ENCODE data around the gene SH2B3.

Gene SH2B3

GRCh38 chr12:111408686-111409402 is 3.1 kb downstream of the SH2B3 start:
- DNase-seq (ENCODE audit: extremely low read depth in 1 of 2, low read depth in 1 of 2): no peak

GRCh38 chr12:111409403-111409779 is 3.7 kb downstream of the SH2B3 start:
- no peak for DNase-seq (ENCODE audit: extremely low read depth in 1 of 2, low read depth in 1 of 2)

GRCh38 chr12:111409780-111410430 is 4.2 kb downstream of the SH2B3 start:
- no peak for DNase-seq (ENCODE audit: extremely low read depth in 1 of 2, low read depth in 1 of 2)

GRCh38 chr12:111410431-111411184 is 4.9 kb downstream of the SH2B3 start:
- no peak for DNase-seq (ENCODE audit: extremely low read depth in 1 of 2, low read depth in 1 of 2)

- no peak for DNase-seq (ENCODE audit: extremely low read depth in 1 of 2, low read depth in 1 of 2)
These were observed 5.6 kb downstream of the SH2B3 start for GRCh38 chr12:111411185-111411764.

GRCh38 chr12:111412007-111412829 is 6.5 kb downstream of the SH2B3 start:
- no peak for DNase-seq (ENCODE audit: extremely low read depth in 1 of 2, low read depth in 1 of 2)

- no peak for DNase-seq (ENCODE audit: extremely low read depth in 1 of 2, low read depth in 1 of 2)
These were observed 7.2 kb downstream of the SH2B3 start for GRCh38 chr12:111412830-111413441.

- no peak for DNase-seq (ENCODE audit: extremely low read depth in 1 of 2, low read depth in 1 of 2)
These were observed 7.8 kb downstream of the SH2B3 start for GRCh38 chr12:111413442-111414086.

- DNase-seq (ENCODE audit: extremely low read depth in 1 of 2, low read depth in 1 of 2): no peak
These were observed 9.1 kb downstream of the SH2B3 start for GRCh38 chr12:111414711-111415252.

GRCh38 chr12:111417290-111417689 is 11.6 kb downstream of the SH2B3 start:
- DNase-seq (ENCODE audit: extremely low read depth in 1 of 2, low read depth in 1 of 2): no peak

GRCh38 chr12:111417784-111418593 is 12.3 kb downstream of the SH2B3 start:
- no peak for DNase-seq (ENCODE audit: extremely low read depth in 1 of 2, low read depth in 1 of 2)

GRCh38 chr12:111418594-111418880 is 12.8 kb downstream of the SH2B3 start:
- DNase-seq (ENCODE audit: extremely low read depth in 1 of 2, low read depth in 1 of 2): no peak

- DNase-seq (ENCODE audit: extremely low read depth in 1 of 2, low read depth in 1 of 2): no peak
These were observed 14.1 kb downstream of the SH2B3 start for GRCh38 chr12:111419784-111420183.

GRCh38 chr12:111420494-111420893 is 14.8 kb downstream of the SH2B3 start:
- DNase-seq (ENCODE audit: extremely low read depth in 1 of 2, low read depth in 1 of 2): no peak

- DNase-seq (ENCODE audit: extremely low read depth in 1 of 2, low read depth in 1 of 2): no peak
These were observed 18.6 kb downstream of the SH2B3 start for GRCh38 chr12:111424189-111424792.

- DNase-seq (ENCODE audit: extremely low read depth in 1 of 2, low read depth in 1 of 2): no peak
These were observed 19.1 kb downstream of the SH2B3 start for GRCh38 chr12:111424793-111425251.

- no peak for DNase-seq (ENCODE audit: extremely low read depth in 1 of 2, low read depth in 1 of 2)
These were observed 19.9 kb downstream of the SH2B3 start for GRCh38 chr12:111425655-111426054.

Data from stimulated activated CD8-positive, alpha-beta memory T cell treated with anti-CD3 and anti-CD28 coated beads, Interleukin-7, amount 100 ng/mL, for 48 hours (primary cell).